ENCODE data around the gene KIF15.

KIF15 gene

GRCh38 chr3:44762170-44762677 is 630 bp downstream of the KIF15 start:
- Histone ChIP-seq H3K36me3 (ENCODE audit: control insufficient read depth in 1 of 2, insufficient read depth in 2 of 2, low read depth in 1 of 2, low read length in 2 of 2) (peaks cover 3 to 22% of the 10 kb centered on the region in 2 experiments), H2BK120ac (ENCODE audit: low read depth, low read length) (no peak overlapping the region), H2BK5ac (ENCODE audit: low read depth, low read length, poor library complexity, severe bottlenecking) (no peak overlapping the region), H2BK12ac (ENCODE audit: low read length in 2 of 2) (no peak overlapping the region), H3K18ac (ENCODE audit: low read depth in 1 of 2, low read length in 2 of 2) (peak overlapping the region in 1 of 2 experiments; percentile 13), H3K9me3 (ENCODE audit: control insufficient read depth, low read length) (peaks cover 21% of the 10 kb centered on the region), H3K4ac (ENCODE audit: low read depth in 1 of 2, low read length in 2 of 2) (no peak overlapping the region), H3K4me3 (ENCODE audit: insufficient read depth in 1 of 2, low read depth in 1 of 2, low read length in 2 of 2) (peak overlapping the region; percentile 69 to 94), H3K4me2 (ENCODE audit: low read length, poor library complexity, severe bottlenecking) (peak overlapping the region; percentile 70), H3K14ac (ENCODE audit: low read length in 2 of 2) (no peak overlapping the region), H2AK5ac (ENCODE audit: low read length, severe bottlenecking) (no peak overlapping the region), H2AFZ (ENCODE audit: low read depth, low read length) (peak overlapping the region; percentile 87), H2BK15ac (ENCODE audit: low read depth, poor library complexity, severe bottlenecking) (no peak overlapping the region), H4K91ac (ENCODE audit: low read length) (no peak overlapping the region), H3K27ac (ENCODE audit: low read length, poor library complexity, severe bottlenecking) (no peak overlapping the region), H4K8ac (ENCODE audit: low read length) (no peak overlapping the region), H3K27me3 (ENCODE audit: control insufficient read depth in 1 of 2, insufficient read depth in 1 of 2, low read length in 2 of 2) (no peaks in the 10 kb centered on the region), H3K79me1 (replicated peaks; ENCODE audit: low read length, poor library complexity, severe bottlenecking) (peaks cover 35% of the 10 kb centered on the region), H3K23ac (ENCODE audit: low read length in 2 of 2) (no peak overlapping the region), H3K9ac (ENCODE audit: low read length) (peak overlapping the region; percentile 96), H3K4me1 (ENCODE audit: control insufficient read depth, insufficient read depth, low read depth, low read length) (peaks cover 2% of the 10 kb centered on the region)
- DNase-seq = no peak
- under 1% methylated on average over 5 of the region's 9 CpGs for WGBS

DNA sequence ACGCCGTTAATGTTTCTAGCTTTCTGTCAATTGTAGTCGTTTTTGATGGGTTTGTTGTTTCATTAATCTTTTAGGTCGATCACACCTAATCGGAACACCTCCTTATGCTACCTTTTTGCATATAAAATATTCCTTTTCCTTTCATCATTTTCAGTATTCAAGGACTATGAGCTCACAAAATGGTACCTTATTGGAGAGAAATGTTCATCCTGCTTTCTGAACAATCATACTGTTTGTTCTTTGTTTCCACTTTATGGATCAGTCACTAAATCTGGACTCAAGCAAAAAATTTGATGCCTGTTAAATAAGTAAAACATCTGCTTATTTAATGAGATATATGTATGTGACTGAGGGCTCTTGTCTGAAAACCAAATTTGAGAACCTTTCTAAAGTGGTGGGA is 1.1 kb downstream of the KIF15 start:
- H3K36me3 ChIP-seq (ENCODE audit: control insufficient read depth in 1 of 2, insufficient read depth in 2 of 2, low read depth in 1 of 2, low read length in 2 of 2) = peaks cover 3 to 18% of the 10 kb centered on the region in 2 experiments
- H3K9ac ChIP-seq (ENCODE audit: low read length) = peak overlapping the region; percentile 96
- H3K4ac ChIP-seq (ENCODE audit: low read depth in 1 of 2, low read length in 2 of 2) = no peak overlapping the region
- WGBS = no CpG with 5 or more reads among the region's 5 CpGs
- H3K14ac ChIP-seq (ENCODE audit: low read length in 2 of 2) = no peak overlapping the region
- H3K9me3 ChIP-seq (ENCODE audit: control insufficient read depth, low read length) = peaks cover 17% of the 10 kb centered on the region
- H3K4me2 ChIP-seq (ENCODE audit: low read length, poor library complexity, severe bottlenecking) = peak overlapping the region; percentile 60
- no peak overlapping the region for H2BK12ac ChIP-seq (ENCODE audit: low read length in 2 of 2)
- no peak overlapping the region for H3K23ac ChIP-seq (ENCODE audit: low read length in 2 of 2)
- no peak overlapping the region for H2BK120ac ChIP-seq (ENCODE audit: low read depth, low read length)
- H2BK15ac ChIP-seq (ENCODE audit: low read depth, poor library complexity, severe bottlenecking) = no peak overlapping the region
- no peak overlapping the region for H4K91ac ChIP-seq (ENCODE audit: low read length)
- no peak overlapping the region for H2AK5ac ChIP-seq (ENCODE audit: low read length, severe bottlenecking)
- no peak overlapping the region for H2AFZ ChIP-seq (ENCODE audit: low read depth, low read length)
- no peak overlapping the region for H3K18ac ChIP-seq (ENCODE audit: low read depth in 1 of 2, low read length in 2 of 2)
- H4K8ac ChIP-seq (ENCODE audit: low read length) = no peak overlapping the region
- DNase-seq = no peak
- no peak overlapping the region for H3K27ac ChIP-seq (ENCODE audit: low read length, poor library complexity, severe bottlenecking)
- peaks cover 2% of the 10 kb centered on the region for H3K4me1 ChIP-seq (ENCODE audit: control insufficient read depth, insufficient read depth, low read depth, low read length)
- H3K27me3 ChIP-seq (ENCODE audit: control insufficient read depth in 1 of 2, insufficient read depth in 1 of 2, low read length in 2 of 2) = no peaks in the 10 kb centered on the region
- peak overlapping the region in 1 of 2 experiments; percentile 94 for H3K4me3 ChIP-seq (ENCODE audit: insufficient read depth in 1 of 2, low read depth in 1 of 2, low read length in 2 of 2)
- H3K79me1 ChIP-seq (replicated peaks; ENCODE audit: low read length, poor library complexity, severe bottlenecking) = peaks cover 32% of the 10 kb centered on the region
- H2BK5ac ChIP-seq (ENCODE audit: low read depth, low read length, poor library complexity, severe bottlenecking) = no peak overlapping the region

DNA sequence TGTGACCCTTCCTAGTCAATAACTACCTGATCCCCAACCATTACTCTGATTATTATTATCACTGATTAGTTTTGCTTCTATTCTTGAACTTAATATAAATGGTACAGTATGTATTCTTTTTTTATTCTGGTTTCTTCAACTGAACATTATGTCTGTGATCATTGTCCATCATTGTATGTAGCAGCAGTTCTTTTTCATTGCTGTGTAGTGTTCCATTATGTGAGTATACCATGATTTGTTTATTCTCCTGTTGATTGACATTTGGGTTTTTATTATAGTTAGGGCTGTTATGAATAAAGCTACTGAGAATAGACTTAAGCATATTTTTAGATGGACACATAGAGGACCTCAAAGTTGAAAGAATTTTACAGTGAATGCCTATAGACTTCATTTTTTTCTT is 2.7 kb downstream of the KIF15 start:
- Histone ChIP-seq H3K79me1 (replicated peaks; ENCODE audit: low read length, poor library complexity, severe bottlenecking) (peaks cover 37% of the 10 kb centered on the region), H3K27me3 (ENCODE audit: control insufficient read depth in 1 of 2, insufficient read depth in 1 of 2, low read length in 2 of 2) (no peaks in the 10 kb centered on the region), H3K9ac (ENCODE audit: low read length) (no peak overlapping the region), H2AFZ (ENCODE audit: low read depth, low read length) (no peak overlapping the region), H3K4ac (ENCODE audit: low read depth in 1 of 2, low read length in 2 of 2) (no peak overlapping the region), H3K18ac (ENCODE audit: low read depth in 1 of 2, low read length in 2 of 2) (no peak overlapping the region), H3K4me3 (ENCODE audit: insufficient read depth in 1 of 2, low read depth in 1 of 2, low read length in 2 of 2) (no peak overlapping the region), H4K8ac (ENCODE audit: low read length) (no peak overlapping the region), H3K23ac (ENCODE audit: low read length in 2 of 2) (no peak overlapping the region), H2AK5ac (ENCODE audit: low read length, severe bottlenecking) (no peak overlapping the region), H3K36me3 (ENCODE audit: control insufficient read depth in 1 of 2, insufficient read depth in 2 of 2, low read depth in 1 of 2, low read length in 2 of 2) (peaks cover 0 to 2% of the 10 kb centered on the region in 2 experiments), H3K9me3 (ENCODE audit: control insufficient read depth, low read length) (peaks cover 14% of the 10 kb centered on the region), H3K4me2 (ENCODE audit: low read length, poor library complexity, severe bottlenecking) (no peak overlapping the region), H2BK5ac (ENCODE audit: low read depth, low read length, poor library complexity, severe bottlenecking) (no peak overlapping the region), H2BK12ac (ENCODE audit: low read length in 2 of 2) (no peak overlapping the region), H3K14ac (ENCODE audit: low read length in 2 of 2) (no peak overlapping the region), H2BK15ac (ENCODE audit: low read depth, poor library complexity, severe bottlenecking) (no peak overlapping the region), H2BK120ac (ENCODE audit: low read depth, low read length) (no peak overlapping the region), H4K91ac (ENCODE audit: low read length) (no peak overlapping the region), H3K4me1 (ENCODE audit: control insufficient read depth, insufficient read depth, low read depth, low read length) (peaks cover 2% of the 10 kb centered on the region), H3K27ac (ENCODE audit: low read length, poor library complexity, severe bottlenecking) (no peak overlapping the region)
- no peak for DNase-seq

DNA sequence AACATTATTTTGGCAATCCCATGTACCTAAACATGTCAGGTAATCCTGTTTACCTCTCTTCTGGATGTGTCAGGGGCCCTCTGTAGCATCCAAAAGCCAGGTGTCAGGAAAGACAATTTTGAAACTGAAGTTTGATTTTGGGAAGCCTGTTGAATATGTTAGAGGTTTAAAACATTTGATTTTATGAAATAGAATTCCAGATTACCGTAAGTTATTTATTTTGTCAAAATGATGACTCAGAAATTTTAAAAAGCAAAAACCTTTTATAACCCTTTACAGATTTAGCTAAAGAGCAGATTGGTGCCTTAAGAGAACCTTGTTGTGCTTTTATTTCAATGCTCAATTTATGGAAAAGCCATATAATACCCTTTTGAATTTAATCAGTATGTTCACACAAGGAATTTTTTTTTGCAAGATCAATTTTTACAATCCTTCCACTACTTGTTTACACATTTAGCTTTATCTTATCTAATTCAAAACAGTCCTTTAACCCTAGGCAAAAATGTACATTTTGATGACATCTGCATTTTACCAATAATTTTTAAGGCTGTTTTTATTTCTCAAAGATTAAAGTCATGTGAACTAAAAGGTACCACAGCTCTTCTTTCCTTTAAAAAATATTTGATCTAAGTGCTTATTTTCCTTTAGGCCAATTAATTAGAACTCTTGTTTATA is 10.0 kb downstream of the KIF15 start:
- Histone ChIP-seq H3K4ac (ENCODE audit: low read depth in 1 of 2, low read length in 2 of 2) (no peak overlapping the region), H3K36me3 (ENCODE audit: control insufficient read depth in 1 of 2, insufficient read depth in 2 of 2, low read depth in 1 of 2, low read length in 2 of 2) (peaks cover 0 to 3% of the 10 kb centered on the region in 2 experiments), H3K4me1 (ENCODE audit: control insufficient read depth, insufficient read depth, low read depth, low read length) (no peaks in the 10 kb centered on the region)

More for the DNA sequence above, 10.0 kb downstream of the KIF15 start:
- Histone ChIP-seq H3K23ac (ENCODE audit: low read length in 2 of 2) (no peak overlapping the region), H2BK12ac (ENCODE audit: low read length in 2 of 2) (no peak overlapping the region), H3K9ac (ENCODE audit: low read length) (no peak overlapping the region), H4K91ac (ENCODE audit: low read length) (no peak overlapping the region), H3K4me3 (ENCODE audit: insufficient read depth in 1 of 2, low read depth in 1 of 2, low read length in 2 of 2) (no peak overlapping the region), H2BK5ac (ENCODE audit: low read depth, low read length, poor library complexity, severe bottlenecking) (no peak overlapping the region), H3K27me3 (ENCODE audit: control insufficient read depth in 1 of 2, insufficient read depth in 1 of 2, low read length in 2 of 2) (no peaks in the 10 kb centered on the region), H2BK15ac (ENCODE audit: low read depth, poor library complexity, severe bottlenecking) (no peak overlapping the region), H3K79me1 (replicated peaks; ENCODE audit: low read length, poor library complexity, severe bottlenecking) (peaks cover 39% of the 10 kb centered on the region), H2AFZ (ENCODE audit: low read depth, low read length) (no peak overlapping the region), H4K8ac (ENCODE audit: low read length) (no peak overlapping the region), H2BK120ac (ENCODE audit: low read depth, low read length) (no peak overlapping the region), H3K9me3 (ENCODE audit: control insufficient read depth, low read length) (peaks cover 56% of the 10 kb centered on the region), H3K18ac (ENCODE audit: low read depth in 1 of 2, low read length in 2 of 2) (no peak overlapping the region), H3K4me2 (ENCODE audit: low read length, poor library complexity, severe bottlenecking) (no peak overlapping the region), H3K14ac (ENCODE audit: low read length in 2 of 2) (no peak overlapping the region), H2AK5ac (ENCODE audit: low read length, severe bottlenecking) (no peak overlapping the region), H3K27ac (ENCODE audit: low read length, poor library complexity, severe bottlenecking) (no peak overlapping the region)
- no CpG with 5 or more reads among the region's 1 CpG for WGBS
- DNase-seq = no peak

Measured in mesenchymal stem cell (in vitro differentiated cells and primary cell).